Stimulated activated CD4-positive, alpha-beta T cell treated with anti-CD3 and anti-CD28 coated beads, Interleukin-1b, Interleukin-23, amount 100 ng/mL, for 48 hours (primary cell): ENCODE measurements around the gene RAP1GAP.
"Not testable (repeated sequence)": the region's sequence is repeated elsewhere in the genome, so short reads cannot be mapped to it uniquely, and the experiment has no call there.

Experiments used
- DNase-seq: peaks from one replicate; pipeline ENCODE4 v3.0.0-alpha.2; 2020

The RAP1GAP gene

DNA sequence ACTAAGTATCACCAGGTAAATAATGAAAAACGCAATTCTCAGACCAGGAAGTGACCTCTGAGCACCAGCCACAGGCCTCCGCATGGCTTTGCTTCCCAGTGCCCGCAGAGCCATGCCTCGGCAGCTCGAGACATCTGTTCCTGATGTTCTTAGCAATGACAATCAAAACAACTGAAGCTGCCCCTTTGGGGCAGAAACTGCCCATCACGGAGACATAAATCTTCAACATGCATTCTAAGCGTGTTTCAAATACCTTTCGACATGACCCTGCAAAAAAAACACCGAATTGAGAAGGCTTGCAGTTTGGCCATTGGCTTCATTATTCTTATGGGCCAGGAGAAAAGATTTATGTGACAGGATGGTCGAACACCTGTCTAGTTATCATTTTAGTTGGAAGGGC is 5.8 kb upstream of the RAP1GAP start:
- no peak for DNase-seq

DNA sequence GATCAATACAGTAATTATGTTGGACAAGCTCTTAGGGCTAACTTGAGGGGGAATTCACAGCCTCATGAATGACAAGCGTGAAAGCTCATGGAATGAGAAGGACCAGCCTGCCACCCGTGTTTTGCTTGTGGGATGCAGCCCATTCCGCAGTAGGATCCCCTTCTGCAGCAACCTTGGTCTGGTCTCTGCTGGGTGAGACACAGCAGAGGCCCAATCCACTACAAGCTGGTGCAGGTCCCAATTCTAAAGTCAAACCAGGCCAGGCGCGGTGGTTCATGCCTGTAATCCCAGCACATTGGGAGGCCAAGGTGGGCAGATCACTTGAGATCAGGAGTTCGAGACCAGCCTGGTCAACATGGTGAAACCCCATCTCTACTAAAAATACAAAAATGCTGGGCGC is 4.7 kb upstream of the RAP1GAP start:
- not testable (repeated sequence) for DNase-seq

DNA sequence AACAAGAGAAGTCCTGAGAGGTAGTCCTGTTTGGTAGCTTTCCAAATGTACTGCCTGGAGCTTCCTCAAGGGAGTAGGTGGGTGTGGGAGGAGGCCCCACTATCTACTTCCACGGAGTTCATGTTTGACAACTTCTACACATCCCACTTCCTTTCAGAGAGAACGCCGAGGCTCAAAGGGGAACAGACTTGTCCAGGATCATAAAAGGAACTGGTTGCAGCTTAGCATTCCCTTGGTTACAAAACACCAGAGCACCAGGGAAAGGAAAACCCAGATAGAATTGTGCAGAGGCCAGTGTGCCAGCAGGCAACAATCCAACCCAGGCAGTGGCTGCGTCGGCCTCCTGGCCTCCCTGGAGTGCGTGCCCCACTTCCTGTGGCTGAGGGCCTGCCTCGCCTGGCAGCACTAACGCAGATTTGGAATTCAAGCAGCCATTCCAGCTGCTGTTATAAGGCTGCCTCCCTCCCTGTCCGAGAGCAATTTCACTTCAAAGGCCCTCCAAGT is 4.2 kb upstream of the RAP1GAP start:
- DNase-seq = no peak

DNA sequence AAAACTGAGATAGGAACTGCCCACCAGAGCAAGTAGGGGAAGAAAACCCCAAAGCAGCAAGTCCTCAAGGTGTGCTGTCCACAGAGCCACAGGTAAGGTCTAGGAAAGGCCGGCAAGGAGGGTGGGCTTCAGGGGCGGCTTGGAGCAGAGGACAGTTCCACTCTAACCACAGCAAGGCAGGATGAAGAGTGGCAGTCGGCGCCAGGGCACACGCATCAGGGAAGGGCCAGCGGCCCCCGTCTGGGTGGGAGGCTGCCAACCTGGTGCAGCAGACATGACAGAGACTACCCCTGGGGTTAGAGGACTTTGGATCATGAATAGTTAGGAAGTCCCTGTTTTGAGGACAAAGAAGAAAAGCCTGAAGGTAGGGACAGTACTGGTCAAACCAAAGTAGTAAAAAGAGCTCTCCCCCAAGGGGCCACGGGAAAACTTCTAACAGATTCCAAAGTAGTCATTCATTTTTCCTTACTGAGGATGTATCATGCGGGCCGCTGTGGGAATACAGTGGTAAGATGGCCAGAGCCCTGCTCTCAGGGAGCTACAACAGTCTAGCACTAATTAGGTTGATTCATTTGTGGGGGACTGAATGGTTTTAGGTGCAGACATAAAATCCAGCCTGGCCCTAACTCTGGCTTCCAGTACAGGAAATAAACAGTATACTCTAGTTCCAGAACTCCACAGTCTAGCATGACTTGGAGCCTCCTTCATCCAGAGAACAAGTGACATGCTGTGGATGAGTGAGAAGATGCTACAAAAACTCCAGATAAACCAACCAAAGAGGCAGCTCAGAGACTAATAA is 3.5 kb upstream of the RAP1GAP start:
- DNase-seq = no peak

DNA sequence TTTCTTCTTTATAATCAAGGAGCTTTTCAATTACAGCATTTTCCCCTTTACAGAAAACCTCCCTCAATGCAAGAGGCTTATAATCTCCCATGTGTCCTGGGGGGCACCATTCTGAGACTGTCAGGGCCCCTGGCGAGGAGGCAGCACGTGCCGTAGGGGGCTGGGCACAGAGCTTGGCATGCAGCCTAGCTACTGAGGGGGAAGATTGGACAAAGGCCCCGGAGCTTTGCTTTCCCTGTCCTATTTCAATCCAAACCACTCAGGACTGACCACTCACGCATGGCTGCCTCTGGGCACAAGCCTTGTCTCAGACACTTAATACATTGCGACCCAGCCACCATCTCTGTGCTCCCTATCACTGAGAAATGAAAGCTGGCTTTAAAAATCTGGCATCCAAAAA is 2.8 kb upstream of the RAP1GAP start:
- DNase-seq = no peak

DNA sequence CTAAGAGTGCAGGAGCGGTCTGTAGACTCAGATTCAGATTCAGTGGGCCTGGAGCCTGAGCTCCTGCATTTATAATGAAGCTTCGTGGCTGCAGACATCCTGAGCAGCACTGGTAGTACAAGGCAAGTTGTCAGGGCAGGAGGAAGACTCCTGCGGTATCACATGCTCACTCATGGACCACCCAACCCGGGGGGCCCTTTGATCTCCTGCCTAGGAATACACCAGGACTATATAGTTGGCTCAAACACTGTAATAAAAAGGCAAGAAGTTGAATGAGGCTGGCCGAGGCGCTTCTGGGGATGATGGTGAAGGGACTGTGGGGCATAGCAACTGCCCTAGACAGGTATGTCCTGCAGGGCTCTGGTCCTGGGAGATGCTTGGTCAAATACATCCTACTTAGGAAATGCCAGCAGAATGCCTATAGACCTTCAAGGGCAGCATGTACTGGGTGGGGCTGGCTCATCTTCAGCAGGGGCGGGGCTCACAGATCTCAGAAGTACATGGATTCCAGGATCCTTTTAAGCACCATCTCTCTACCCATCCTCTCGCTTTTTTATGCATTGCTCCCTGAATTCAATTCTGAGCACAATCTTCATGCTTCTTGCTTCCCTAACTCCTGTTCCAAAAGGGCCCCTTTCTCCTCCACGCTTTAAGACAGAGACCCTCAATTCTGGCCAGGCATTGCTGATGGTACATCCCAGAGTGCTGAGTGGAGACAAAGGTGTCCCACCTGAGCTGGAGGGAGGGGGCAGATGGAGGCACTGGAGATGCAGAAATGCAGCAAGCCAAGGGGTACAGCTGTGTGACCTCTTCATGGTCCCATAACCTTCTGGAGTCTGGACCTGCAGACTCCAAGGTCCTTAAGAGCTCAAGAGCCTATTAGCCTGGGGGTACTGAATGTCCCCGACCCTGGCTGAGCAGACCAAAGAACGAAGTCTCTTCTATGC is 2.1 kb upstream of the RAP1GAP start:
- DNase-seq = no peak

DNA sequence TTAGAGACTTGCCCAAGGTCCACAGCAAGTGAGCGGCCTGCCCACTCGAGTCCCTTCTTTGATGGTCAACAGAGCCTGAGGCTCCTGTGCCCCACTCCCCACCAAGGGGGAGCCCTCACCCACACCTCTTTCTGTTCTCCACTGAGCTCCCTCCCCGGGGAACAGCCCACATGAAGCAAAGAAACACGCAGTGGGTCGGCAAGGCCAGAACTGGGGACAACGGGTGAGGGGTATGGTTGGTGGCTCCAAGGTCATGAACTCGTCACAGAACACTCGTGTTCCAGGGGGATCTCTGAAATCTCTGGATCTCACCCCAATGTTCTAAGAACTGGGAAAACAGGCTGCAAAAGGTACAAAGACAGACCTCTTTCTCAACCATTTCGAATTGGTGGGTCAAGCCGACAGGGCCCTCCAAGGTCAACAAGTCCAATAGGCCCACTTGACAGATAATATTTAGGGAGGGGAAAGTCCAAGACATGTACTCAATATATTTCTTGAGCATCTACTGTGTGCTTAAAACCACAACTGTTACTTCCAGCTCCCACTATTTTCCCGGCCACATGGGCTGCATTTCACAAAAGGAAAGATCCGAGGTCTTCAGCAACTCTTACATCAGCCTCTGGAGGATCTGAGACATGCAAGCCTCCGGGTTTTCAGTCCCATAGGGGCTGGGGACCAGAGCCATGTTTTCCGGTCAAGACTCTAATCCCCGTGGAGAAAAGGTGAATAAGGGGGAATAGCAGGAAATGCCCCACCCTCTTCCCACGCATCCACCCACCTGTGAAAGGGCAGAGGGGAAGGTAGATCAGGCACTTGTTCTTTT is 1.1 kb upstream of the RAP1GAP start:
- DNase-seq = no peak

DNA sequence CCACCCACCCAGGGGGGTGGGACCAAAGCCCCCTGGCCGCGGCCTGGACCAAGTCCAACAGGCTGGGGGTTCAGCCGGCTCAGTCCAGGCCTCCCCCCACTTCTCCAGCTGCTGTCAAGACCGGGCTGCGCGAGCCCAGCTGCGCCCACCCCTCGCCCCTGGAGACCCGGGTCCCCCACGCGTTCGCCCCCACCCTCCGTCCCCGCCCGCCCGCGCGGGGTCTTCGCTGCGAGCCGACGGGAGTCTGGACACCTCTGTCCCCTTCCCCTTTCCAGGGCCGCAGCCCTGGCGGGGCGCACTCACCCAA is 253 bp downstream of the RAP1GAP start:
- DNase-seq = no peak

DNA sequence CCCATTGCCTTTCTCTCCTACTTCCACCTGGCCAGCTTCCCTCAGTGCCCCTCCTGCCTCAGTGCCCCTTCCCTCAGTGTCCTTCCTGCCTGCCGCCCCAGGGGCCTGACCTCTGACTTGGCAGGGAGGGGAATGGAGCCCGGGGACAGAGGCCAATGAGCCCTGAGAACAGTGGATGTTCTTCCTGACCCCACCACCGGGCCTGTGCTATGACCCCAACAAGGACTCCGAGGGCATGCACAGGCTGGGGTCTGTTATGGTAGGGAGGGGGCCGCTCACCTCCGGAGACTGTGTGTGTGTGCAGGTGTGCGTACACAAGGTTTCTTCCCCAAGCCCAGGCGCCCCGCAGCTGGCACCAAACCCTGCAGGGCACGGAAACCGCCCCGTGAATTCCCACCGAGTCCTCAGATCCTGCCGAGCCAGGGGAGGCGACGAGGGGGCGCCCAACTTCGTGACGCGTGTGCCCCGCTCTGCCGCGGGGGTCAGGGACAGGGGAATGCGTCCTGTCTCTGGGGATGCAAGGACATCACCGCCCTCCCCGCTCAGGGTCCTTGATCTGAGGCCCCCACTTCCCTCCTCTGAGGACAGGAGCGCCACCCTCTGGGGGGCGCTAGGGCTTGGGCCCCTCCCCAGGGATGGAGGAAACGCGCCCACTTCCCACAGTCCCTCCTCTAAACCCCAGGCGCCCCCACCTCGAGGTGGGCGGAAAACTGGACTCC is 766 bp downstream of the RAP1GAP start:
- no peak for DNase-seq

DNA sequence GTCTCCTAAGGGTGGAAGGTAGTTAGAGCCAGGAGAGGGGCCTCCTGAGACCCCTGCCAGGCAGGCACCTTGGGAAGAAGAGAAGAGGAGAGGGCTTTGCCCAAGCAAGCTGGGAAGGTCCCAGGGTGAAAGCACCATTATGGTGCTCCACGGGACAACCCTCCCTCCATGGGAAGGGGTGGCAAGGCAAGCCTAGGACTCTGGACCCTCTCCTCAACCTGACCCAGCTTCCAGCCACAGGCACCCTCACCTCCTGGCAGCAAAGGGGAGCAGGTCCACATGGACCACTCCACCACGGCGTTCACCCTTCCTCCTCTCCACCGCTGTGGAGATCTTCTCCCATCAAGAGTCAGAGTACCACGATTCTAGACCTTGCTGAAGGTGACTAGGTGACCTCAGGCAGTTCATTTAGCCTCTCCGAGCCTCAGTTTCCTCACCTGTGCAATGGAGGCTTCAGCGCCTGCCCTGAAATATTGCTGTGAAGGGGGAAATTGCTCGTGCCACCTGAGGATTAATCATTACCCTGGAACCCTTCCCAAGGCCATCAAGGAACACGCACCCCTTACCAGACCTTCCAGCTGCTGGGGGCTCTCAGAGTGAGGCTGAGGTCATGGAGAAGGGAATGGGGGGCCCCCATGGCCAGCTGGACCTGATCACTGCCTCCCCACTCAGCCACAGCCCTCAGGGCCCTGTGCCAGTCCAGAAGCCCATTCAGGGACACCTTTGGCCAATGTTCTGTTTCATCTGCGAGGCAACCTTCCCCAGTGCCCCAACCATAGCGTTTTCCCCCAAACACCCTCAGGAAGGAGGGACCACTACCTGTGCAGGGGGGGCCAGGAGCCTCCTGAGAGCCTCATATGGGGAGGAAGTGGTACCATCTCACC is 1.6 kb downstream of the RAP1GAP start:
- DNase-seq = no peak

DNA sequence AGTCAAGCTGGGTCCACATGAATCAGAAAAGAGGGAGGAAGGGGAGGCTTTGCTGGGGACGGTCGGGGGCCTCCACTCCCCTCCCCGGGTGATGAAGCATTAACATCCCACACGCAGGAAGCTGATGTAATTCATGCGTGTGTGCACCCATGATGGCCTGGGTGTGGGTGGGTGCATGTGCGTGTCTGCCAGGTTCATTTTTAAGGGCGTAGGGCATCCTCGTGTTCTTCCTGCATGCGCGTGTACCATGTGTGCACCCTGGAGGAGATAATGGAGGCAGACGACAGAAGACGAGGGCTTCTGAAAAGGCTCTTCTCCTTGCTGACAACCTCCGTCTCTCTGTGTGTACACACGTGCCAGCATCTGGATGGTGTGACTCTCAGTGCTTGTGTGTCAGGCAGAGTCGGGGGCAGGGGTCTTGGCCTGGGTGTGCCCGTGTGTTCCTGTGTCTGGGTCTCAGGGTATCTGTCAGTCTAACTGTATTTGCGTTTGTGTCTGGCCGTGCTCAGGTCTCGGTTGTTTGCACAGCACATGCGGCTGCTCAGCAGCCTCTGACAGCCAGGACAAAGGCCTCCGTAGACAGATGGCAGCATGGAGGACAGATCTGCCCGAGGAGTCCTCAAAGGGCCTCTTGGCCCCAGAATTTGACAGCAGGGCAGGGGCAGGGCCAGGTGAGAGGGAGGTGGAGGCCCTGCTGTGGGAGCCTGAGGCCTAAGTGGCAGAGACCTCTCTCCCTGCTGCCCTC is 2.4 kb downstream of the RAP1GAP start:
- no peak for DNase-seq

DNA sequence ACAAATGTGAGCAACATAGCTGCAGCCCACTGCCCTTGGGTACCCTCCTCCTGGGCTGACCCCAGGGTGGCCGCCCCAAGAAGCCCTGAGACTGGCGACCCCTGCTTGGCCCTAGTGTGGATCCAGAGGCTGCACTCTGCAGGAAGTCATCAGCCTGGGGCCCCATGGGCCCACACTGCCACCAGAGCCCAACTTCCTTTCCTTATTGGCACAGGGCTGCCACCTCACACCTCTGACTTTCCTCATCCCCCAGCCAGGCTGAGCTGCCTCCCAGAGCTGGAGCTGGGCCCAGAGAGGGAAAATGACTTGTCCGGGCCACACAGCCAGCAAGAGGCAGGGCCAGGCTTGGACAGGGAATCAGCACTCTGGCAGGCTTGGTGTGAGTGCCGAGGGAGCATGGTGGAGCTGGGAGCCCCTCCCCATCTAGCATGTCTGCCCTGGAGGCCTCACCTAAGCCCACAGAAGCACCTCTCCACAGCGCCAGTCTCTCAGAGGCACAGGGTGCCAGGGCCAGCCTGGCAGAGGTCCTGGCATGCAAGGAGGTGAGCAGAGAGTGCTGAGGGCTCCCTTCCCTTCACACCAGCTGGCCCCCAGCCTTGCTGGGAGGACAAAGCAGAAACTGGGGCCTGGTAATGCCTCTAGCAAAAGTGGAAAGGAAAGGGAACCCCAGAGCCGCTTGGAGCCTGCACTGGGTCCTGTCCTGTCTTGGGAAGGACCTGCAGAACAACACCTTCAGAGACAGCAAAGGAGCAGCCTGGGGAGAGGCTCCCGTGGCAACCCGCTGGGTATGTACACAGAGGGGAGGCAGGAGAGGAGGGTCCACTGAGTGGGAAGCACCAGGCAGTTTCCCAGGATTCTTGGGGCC is 3.2 kb downstream of the RAP1GAP start:
- DNase-seq = no peak

DNA sequence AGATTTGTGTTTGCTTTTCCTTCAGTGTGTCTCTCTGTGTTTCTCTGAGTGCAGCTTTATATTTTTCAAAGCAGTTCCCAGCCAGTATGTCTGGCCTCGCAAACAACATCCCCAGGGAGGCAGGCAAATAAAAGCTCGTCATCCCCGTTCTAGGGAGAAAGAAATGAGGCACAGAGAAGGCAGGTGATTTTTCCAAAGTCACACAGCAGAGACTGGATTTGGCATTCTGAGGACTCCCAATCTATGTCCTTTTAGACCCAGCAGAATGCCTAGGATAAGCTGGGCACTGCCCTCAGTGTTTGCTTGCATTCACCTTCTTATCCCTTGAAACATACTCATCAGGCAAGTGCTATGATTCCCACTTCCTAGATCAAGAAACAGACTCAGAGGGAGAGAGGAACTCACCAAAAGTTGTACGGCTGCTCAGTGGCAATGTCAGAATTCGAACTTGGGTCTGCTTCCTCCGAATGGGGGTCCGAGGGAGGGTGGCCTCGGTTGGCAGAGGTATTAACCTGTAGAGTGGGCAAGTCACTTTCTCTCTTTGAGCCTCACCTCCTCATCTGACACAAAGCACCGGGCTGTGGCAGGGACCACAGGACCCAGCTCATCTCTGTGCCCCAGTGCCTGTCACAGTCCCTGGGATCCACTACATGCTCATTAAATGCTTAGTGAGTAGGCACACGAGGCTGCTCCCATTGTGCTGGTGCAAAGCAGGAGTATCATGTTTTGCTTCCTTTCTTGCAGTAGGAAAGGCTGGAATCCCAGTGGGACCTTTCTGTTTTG is 4.2 kb downstream of the RAP1GAP start:
- DNase-seq = no peak

DNA sequence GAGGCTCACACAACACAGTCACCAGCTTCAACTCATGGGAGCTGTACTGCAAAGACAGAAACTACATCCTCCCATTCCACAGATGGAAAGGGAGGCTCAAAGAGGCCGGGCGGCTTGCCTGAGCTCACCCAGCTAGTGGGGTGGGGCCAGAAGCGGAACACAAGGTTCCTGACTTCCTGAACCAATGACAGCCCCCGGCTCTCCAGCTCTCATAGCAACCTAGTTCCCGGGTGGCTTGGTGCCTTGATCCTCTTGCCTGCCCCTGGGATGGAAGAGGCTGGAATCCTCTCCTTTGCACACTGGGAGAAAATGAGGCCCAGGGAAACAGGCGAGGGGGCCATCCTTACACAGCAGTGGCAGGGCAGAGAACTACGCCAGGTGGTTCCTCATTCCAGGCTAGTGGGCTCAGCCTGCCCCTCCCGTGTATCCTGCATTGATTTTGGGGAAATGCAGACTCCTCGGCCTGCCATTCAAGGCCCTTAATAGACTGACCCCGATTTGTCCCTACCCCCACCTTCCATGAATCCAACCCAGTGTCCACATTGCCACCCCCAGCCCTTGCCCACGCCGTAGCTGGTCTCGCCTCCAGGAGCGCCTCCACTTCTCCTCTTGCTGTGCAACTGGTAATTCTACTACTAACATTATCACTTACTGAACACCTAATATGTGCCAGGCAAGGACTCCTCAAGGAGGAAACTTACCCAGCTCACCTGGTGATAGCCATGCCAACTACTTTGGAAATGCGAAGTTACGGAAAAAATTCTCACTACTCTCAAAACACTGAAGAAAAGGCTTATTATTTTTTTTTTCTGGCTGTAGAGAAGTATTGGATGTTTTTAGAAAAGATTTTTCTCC is 5.0 kb downstream of the RAP1GAP start:
- DNase-seq = no peak

DNA sequence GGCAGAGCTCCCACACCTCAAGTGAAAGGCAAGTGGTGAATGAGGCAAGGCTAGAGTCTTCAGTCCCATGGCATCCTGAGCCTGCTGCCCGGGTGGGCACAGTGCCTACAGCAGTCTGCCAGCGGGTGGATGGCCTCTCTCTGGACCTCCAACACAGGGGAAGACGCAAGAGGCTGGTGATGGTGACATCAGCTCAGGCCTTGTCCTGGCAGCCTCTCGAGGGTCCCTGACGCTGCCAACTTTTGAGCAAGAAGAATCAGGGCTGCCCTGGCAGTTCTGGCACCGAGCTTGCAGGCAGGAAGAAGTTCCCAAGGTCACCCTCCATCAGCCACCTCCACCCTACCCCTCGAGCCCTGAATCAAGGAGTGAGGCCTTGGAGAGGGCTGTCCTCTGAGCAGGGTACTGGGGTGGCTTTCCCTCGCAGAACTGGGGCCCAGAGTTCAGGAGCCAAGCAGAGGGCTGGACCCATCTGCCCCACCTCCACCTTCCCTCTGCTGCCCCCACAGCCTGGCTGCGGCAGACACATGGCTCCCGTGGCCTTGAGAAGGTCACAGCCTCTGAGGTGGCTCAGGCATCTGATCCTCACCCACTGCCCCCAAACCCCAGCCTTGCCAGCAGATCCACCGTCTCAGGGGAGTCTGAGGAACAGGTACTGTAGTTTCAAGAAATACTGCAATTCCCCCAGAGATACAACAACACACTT is 5.8 kb downstream of the RAP1GAP start:
- no peak for DNase-seq

DNA sequence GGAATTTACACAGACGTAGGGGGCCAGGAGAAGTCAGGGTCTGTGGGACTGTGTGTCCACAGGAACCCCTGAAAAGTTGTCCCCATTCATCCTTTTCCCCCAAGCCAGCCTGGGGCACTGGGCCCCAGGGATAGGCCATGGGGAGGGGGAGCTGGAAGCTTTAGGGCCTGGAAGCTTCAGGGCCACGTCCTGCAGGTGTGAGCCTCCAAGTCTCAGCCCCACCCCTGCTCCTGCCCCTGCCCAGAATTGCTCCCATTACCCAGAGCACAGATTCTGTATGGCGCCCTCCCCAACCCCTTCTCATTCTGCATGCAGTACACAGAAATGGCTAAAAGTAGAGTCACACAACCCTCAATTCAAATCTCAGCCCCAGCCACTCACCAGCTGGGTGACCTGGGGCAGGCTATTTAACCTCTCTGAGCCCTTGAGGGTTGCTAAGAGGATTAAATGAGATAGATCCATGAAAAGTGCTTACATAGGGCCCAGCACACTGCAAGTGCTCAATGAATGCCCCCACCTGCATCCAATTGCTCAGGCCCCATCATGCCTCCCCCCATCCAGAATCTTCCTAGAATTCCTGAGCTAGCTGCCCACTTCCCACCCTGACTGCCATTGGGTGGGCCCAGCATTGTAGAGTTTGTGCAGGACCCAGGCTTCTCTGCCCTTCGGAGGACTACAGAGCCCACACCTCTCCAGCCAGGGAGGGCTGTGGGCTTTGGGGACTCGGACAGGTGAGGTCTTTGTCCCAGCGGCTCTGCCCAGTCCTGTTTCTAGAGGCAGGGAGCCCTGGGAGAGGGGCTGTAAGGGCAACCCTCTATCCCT is 6.5 kb downstream of the RAP1GAP start:
- no peak for DNase-seq
